ENCODE data around the gene DPP4.

The DPP4 gene

DNA sequence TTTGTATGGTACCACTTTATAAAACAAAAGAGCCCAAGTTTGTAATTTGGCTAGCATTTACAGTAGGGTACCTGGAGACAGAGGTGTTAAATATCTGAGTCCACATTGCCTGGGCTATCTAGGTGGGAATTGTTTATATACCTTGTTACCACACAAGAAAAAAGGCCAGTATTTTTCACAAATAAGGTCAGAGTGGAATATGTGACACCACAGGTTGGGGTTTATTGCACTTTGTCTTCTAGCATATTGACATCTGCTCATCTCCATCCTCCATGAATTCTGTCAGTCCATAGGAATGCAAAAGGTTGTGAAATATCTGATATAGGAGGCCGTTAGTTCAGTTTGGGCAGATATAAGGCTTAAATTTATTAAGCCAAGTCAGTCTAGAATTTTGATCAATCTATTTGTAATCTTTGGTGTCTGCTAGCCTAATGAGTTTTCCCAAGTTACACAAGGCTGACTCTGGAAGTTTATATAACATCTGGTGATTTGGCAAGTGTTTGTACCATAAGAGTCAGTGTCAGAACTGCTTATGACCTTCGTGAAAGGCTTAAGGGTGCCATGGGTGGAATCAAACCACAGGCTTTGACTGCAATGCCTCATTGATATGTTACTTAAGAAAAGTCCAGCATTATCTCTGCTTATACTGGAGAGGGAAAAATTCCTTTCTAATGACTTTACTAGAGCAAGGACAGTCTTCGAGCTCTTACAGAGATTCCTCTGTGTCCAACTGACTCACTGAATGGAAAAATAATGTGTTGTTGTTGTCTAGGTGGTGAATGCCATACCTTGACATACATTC, 11.3 kb upstream of the DPP4 start:
- no peak for DNase-seq

GRCh38 chr2:162084536-162084935, 10.5 kb upstream of the DPP4 start:
- DNase-seq: no peak

DNA sequence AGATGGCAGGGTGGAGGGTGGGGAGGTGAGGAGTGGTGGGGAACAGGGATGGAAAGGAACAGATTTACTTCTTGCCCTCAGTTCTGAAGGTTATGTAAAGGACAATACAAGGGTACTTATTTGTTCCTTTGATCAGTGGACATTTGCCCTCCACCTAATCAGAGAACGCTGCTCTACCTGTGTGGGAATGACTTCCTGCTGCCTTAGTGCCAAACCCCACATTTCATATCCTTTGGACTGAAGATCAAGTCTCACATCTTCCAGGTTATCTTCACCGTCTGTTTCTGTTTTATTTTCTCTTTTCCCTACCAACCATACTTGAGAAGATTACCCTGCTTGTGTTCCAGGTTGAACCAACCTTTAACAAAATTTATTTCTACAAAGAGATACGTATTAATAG, 8.7 kb upstream of the DPP4 start:
- no peak for DNase-seq

- no peak for DNase-seq
These were observed 8.0 kb upstream of the DPP4 start for GRCh38 chr2:162082036-162082435.

GRCh38 chr2:162079514-162079913, 5.5 kb upstream of the DPP4 start:
- DNase-seq: no peak

- DNase-seq: peak; percentile 55
These were observed 1.7 kb upstream of the DPP4 start for GRCh38 chr2:162075689-162076132.

GRCh38 chr2:162074928-162075688, 1.1 kb upstream of the DPP4 start:
- no peak for DNase-seq

- DNase-seq: no peak
These were observed 549 bp upstream of the DPP4 start for GRCh38 chr2:162074632-162074895.

DNA sequence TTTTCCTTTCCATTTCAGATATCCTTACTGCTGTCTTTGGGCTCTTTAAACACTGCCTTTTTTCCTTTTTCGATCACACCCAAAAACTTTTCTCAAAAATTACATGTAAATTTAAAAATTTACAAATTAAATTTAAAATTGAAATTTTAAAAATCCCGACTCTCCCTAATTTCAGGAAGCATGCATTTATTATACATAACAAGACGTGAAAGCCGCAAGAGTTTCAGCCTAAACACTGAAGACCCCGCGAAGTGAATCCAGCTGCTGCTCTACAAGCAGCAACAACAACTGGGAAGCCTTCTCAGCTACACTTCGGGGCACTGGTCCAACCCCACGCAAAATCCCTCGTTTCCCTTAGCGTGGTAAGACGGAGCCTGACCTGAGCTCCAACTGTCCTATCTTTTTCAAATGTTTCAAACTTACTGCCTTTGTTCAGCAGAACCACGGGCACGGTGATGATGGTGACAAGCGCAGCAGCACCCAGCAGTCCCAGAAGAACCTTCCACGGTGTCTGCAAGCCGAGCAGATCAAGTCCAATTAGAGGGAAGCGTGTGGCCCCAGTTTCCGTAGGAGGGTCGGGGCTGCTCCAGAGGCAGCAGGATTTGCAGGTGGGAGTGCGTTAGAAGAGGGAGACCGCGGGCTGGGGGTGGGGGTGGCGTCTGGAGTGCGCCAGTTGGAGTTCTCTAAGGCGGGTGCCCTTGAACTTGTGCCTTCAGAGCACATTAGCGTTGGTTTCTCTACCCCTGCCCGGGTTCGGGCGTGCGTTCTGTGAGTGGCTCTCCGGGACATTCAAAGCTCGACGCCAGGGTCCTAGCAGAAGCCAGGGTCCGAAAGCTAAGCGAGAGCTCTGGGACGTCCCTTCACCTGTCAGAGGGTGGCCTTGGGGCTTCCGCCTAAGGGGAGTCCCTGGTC, 783 bp downstream of the DPP4 start:
- no peak for DNase-seq

DNA sequence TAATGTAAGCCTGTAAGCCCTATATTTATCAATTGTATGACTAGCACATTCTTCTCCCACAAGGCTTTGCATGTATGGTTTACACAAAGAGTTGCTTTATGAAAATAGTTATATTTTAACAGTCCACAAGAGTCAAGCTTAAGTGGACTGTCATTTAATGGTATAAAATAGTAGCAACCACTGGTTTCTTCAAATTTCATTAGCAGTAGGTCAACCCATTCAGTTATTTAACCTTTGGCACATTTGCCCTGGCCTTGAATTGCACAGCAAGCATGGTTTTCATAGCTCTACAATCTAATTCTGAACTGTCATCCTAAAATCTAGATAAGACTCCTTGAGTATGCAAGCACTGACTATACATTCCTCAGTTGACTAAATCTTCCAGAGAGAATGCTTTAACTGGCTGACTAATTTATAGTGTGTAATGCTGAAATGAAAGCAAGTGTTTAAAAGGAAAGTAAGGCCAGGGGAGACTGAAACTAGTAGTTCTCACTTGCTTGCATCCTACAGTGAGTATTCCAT, 1.8 kb downstream of the DPP4 start:
- DNase-seq: peak; percentile 59

GRCh38 chr2:162071001-162071400, 3.0 kb downstream of the DPP4 start:
- DNase-seq: no peak

DNA sequence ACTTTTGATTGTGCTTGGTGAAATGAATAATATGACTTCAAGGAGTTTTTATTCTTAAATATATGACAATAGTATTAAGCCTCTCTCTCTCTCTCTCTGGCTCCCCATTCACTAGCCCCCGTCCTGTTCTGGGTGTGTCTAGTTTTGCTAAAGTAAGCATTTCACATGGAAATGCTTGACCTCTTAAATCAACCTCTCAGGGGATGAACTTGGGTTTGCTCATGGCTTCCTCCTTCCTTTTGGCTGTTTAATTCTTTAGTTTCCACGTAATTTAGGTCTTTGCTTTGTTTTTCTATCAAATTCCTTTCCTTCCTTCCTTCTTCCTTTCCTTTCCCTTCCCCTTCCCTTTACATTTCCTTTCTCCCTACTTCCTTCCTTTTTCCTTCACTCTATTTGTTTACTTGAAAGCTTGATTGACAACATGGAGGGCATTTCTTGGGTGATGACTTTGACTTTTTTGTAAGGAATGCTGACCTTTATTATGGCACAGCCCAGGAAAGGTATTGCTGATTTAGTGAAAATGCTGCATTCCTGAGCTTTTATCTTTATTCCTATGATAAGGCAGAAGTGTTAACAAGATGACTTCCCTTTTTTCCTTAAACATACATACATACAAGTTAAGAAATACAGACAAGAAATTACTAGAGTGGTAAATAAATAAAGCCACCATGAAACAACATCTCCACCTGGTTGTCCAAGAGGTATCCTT, 3.6 kb downstream of the DPP4 start:
- DNase-seq: no peak

GRCh38 chr2:162069267-162069903, 4.6 kb downstream of the DPP4 start:
- DNase-seq: no peak

DNA sequence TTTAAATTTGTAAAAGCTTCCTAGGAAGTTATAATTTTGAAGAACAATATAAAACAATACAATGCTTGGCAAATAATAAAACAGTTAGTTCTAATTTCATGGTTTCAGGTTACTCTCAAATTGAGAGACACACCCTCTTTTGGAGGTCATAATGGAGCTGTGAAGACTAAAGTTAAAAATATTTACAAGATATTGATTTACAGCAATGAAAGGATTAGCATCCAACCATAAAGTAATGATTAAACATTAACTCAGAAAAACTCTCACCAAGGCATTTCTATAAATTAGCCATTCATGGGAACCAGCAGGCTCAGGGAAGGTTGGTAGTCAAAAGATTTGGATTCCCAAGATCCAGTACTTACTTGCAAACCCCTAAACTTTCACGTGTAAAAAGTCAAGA, 6.4 kb downstream of the DPP4 start:
- no peak for DNase-seq

DNA sequence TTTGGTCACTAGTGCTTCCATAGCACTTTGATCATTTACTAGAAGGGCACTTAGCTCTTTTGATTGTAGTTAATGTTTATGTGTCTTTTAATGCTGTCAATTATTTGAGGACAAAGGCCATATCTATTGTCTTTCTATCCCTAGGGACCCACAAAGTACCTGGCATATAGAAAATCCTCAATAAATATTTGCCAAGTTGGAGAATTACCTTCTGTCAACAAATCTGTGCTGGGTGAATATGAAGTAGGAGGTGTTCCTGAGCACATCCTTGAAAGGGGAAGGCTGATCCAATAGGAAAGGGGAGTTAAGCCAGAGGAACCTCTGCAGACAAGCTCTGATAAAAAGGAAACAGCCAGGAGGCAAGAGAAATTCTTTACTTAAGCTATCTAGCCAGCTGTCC, 8.2 kb downstream of the DPP4 start:
- DNase-seq: no peak

DNA sequence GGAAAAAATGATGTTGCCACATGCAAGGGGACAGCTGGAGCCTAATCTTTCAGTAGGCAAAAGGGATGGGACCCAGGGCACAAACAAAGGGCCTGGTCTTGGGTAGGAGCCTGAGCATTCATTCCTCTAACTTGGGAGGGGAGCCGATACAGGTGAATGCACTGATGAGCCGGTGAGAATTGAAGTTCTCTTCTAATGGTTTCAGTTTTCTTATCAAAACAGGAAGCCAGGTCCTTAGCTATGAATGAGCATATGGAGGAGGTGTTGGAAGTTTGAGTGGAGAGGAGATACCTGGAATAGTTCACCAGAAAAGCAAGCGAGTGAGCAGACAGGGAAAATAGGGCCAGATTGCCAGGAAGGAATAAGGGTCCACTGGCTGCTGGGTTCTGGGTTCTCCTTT, 10.1 kb downstream of the DPP4 start:
- no peak for DNase-seq

DNA sequence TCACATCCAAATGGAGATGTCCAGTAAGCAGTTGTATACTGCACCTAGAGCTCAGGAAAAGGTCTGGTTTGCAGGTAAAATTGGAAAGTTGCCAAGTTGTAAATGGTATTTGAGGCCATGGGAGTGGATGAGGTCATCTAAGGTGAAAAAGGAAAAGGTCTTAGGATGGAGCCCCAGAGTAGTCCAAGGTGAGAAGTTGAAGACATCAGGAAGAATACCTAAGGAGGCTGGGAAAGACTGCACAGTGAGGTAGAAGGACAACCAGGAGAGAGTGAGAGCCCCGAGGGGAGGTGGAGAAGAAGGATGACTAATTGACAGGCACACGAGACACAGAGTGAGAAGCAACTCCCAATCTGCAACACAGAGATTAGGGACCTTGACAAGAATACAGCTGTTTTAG, 10.7 kb downstream of the DPP4 start:
- no peak for DNase-seq

- DNase-seq: no peak
These were observed 11.5 kb downstream of the DPP4 start for GRCh38 chr2:162062559-162062958.

- DNase-seq: no peak
These were observed 13.0 kb downstream of the DPP4 start for GRCh38 chr2:162061021-162061420.

GRCh38 chr2:162060532-162060931, 13.5 kb downstream of the DPP4 start:
- DNase-seq: no peak

DNA sequence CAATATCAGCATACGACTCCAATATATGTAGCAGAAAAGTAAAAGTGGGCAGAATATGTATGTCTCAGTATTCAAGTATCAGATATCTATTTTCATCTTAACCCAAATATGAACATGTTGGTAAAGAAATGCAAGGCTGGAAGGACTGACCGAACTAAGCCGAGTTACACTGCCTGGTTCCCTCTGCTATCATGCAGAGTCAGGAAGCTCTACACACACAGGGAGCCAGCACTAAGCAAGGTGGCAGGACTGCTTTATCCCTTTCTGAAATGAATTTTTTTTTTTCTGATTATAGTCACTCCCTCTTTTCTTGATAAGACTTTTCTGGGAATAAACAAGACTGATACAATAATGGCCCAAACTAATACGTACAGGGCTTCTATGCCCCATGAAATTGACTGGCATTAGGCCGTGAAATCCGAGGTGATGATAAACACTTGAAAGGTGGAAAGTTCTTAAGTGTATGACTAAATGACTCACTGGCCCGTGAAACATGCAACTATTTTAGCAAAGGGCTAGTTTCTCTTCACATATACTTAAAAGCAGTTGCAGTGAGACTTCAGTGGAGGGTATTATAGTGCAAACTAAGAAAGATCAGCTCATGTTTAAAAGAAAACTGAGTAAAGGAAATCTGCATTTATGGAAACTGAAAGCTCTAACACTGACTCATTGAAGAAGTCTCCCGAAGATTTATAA, 14.9 kb downstream of the DPP4 start:
- peak; percentile 14 for DNase-seq

DNA sequence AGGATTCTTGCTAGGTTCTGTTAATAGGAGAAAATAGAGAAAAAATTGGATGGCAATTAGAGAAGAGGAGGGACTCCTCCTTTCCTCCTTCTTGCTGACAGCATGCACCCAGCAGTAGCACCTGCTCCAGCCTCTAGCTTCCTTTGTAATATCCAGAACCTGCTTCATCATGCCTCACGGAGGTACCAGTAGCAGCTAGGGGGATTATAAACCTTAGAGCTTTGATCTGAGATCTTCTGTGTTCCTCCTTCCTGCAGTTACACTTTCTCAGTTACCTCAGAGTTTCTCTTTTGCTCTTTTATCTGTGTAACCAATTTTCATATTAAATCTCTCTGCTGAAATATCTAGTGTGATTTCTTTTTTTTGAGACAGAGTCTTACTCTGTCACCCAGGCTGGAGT, 16.6 kb downstream of the DPP4 start:
- no peak for DNase-seq

All from suppressor macrophage treated with lipopolysaccharide for 4 hours (primary cell).